ENCODE data around the gene NRIP2. TPM values are rescaled to one million over a fixed set of nuclear protein-coding genes. Genes with fewer than 3 reads are reported as not detected.

NRIP2 gene
- total RNA-seq, 3 donors from 2014 or later = 0.64 to 2.2 (median 0.96) TPM

GRCh38 chr12:2826036-2826435 is 8.8 kb downstream of the NRIP2 start:
- H3K4me1 ChIP-seq (ENCODE audit: low read depth) = no peaks in the 10 kb centered on the region
- DNase-seq (no peak), ATAC-seq (no peak)
- intact Hi-C loops (cut with DNase I, micrococcal nuclease) = no loop called here
- no peak for TF ChIP-seq CTCF (IDR thresholded peaks at IDR 0.05)
- H3K4me3 ChIP-seq = no peak overlapping the region
- H3K9me3 ChIP-seq = no peaks in the 10 kb centered on the region
- H3K36me3 ChIP-seq (ENCODE audit: low read depth) = no peaks in the 10 kb centered on the region

- H3K4me3 ChIP-seq = no peak overlapping the region
- H3K9me3 ChIP-seq = no peaks in the 10 kb centered on the region
- ATAC-seq (no peak), DNase-seq (no peak)
- intact Hi-C loops (cut with DNase I, micrococcal nuclease) = no loop called here
- H3K4me1 ChIP-seq (ENCODE audit: low read depth) = no peaks in the 10 kb centered on the region
- no peaks in the 10 kb centered on the region for H3K36me3 ChIP-seq (ENCODE audit: low read depth)
- no peak for TF ChIP-seq CTCF (IDR thresholded peaks at IDR 0.05)
Observed at GRCh38 chr12:2825132-2825531, 9.7 kb downstream of the NRIP2 start.

- intact Hi-C loops (cut with DNase I, micrococcal nuclease) = no loop called here
- ATAC-seq (no peak), DNase-seq (no peak)
- Histone ChIP-seq H3K9me3 (no peaks in the 10 kb centered on the region), H3K4me1 (ENCODE audit: low read depth) (no peaks in the 10 kb centered on the region), H3K4me3 (no peak overlapping the region), H3K36me3 (ENCODE audit: low read depth) (no peaks in the 10 kb centered on the region)
- TF ChIP-seq CTCF (IDR thresholded peaks at IDR 0.05) = no peak
Observed at GRCh38 chr12:2824541-2824940, 10.3 kb downstream of the NRIP2 start.

GRCh38 chr12:2823483-2823882 is 11.4 kb downstream of the NRIP2 start:
- DNase-seq (no peak), ATAC-seq (no peak)
- H3K9me3 ChIP-seq = no peaks in the 10 kb centered on the region
- TF ChIP-seq CTCF (IDR thresholded peaks at IDR 0.05) = no peak
- peaks cover 3% of the 10 kb centered on the region for H3K36me3 ChIP-seq (ENCODE audit: low read depth)
- no peak overlapping the region for H3K4me3 ChIP-seq
- intact Hi-C loops (cut with DNase I, micrococcal nuclease) = no loop called here
- H3K4me1 ChIP-seq (ENCODE audit: low read depth) = no peaks in the 10 kb centered on the region

GRCh38 chr12:2820432-2820831 is 14.4 kb downstream of the NRIP2 start:
- no peak for TF ChIP-seq CTCF (IDR thresholded peaks at IDR 0.05)
- H3K9me3 ChIP-seq = no peaks in the 10 kb centered on the region
- no peak overlapping the region for H3K4me3 ChIP-seq
- DNase-seq = no peak
- intact Hi-C loops (cut with DNase I, micrococcal nuclease) = no loop called here
- no peaks in the 10 kb centered on the region for H3K4me1 ChIP-seq (ENCODE audit: low read depth)
- no peak for ATAC-seq
- H3K36me3 ChIP-seq (ENCODE audit: low read depth) = peaks cover 7% of the 10 kb centered on the region

GRCh38 chr12:2819810-2820209 is 15.0 kb downstream of the NRIP2 start:
- intact Hi-C loops (cut with DNase I, micrococcal nuclease) = no loop called here

More at GRCh38 chr12:2819810-2820209, 15.0 kb downstream of the NRIP2 start:
- Histone ChIP-seq H3K9me3 (no peaks in the 10 kb centered on the region), H3K4me1 (ENCODE audit: low read depth) (no peaks in the 10 kb centered on the region), H3K36me3 (ENCODE audit: low read depth) (peaks cover 7% of the 10 kb centered on the region), H3K4me3 (no peak overlapping the region)
- no peak for ATAC-seq
- DNase-seq = no peak
- TF ChIP-seq CTCF (IDR thresholded peaks at IDR 0.05) = no peak

Measured in mucosa of descending colon (tissue), 3 donors.